ENCODE data around the gene FBXO28. TPM values are rescaled to one million over a fixed set of nuclear protein-coding genes. Genes with fewer than 3 reads are reported as not detected.
A peak's percentile ranks its signal among the peaks of the same experiment; 100 is the strongest.

FBXO28 gene
- total RNA-seq, 1 donor from 2014 or later, result 32.0 TPM

GRCh38 chr1:224096773-224097172 is 17.1 kb upstream of the FBXO28 start:
- H3K4me1 ChIP-seq, result no peaks in the 10 kb centered on the region
- TF ChIP-seq CTCF (IDR thresholded peaks at IDR 0.05), result no peak
- H3K27ac ChIP-seq, result no peak overlapping the region
- H3K27me3 ChIP-seq (ENCODE audit: low read depth), result no peaks in the 10 kb centered on the region
- H3K4me3 ChIP-seq, result no peak overlapping the region
- no peaks in the 10 kb centered on the region for H3K36me3 ChIP-seq
- no peaks in the 10 kb centered on the region for H3K9me3 ChIP-seq
- intact Hi-C loops (cut with DNase I), result no loop called here
- ATAC-seq, result no peak
- DNase-seq, result no peak

- no peaks in the 10 kb centered on the region for H3K4me1 ChIP-seq
- no peak overlapping the region for H3K27ac ChIP-seq
- H3K36me3 ChIP-seq, result no peaks in the 10 kb centered on the region
- ATAC-seq, result no peak
- no peaks in the 10 kb centered on the region for H3K27me3 ChIP-seq (ENCODE audit: low read depth)
- intact Hi-C loops (cut with DNase I), result no loop called here
- no peak for TF ChIP-seq CTCF (IDR thresholded peaks at IDR 0.05)
- DNase-seq, result no peak
- no peak overlapping the region for H3K4me3 ChIP-seq
- no peaks in the 10 kb centered on the region for H3K9me3 ChIP-seq
Measured at GRCh38 chr1:224098007-224098406, 15.9 kb upstream of the FBXO28 start.

GRCh38 chr1:224106568-224107281 is 7.2 kb upstream of the FBXO28 start:
- Histone ChIP-seq H3K9me3 (no peaks in the 10 kb centered on the region), H3K4me3 (no peak overlapping the region), H3K36me3 (no peaks in the 10 kb centered on the region), H3K4me1 (no peaks in the 10 kb centered on the region), H3K27me3 (ENCODE audit: low read depth) (no peaks in the 10 kb centered on the region), H3K27ac (peak overlapping the region; percentile 24)
- ATAC-seq, result peak; percentile 77 to 80
- DNase-seq, result no peak
- intact Hi-C loops (cut with DNase I), result no loop called here
- TF ChIP-seq CTCF (IDR thresholded peaks at IDR 0.05), result no peak

- no peak for TF ChIP-seq CTCF (IDR thresholded peaks at IDR 0.05)
- H3K27ac ChIP-seq, result no peak overlapping the region
- H3K27me3 ChIP-seq (ENCODE audit: low read depth), result no peaks in the 10 kb centered on the region
- no peak for DNase-seq
- intact Hi-C loops (cut with DNase I), result no loop called here
- no peak for ATAC-seq
- H3K4me3 ChIP-seq, result no peak overlapping the region
- no peaks in the 10 kb centered on the region for H3K36me3 ChIP-seq
- H3K4me1 ChIP-seq, result no peaks in the 10 kb centered on the region
- H3K9me3 ChIP-seq, result no peaks in the 10 kb centered on the region
Measured at GRCh38 chr1:224107282-224107625, 6.7 kb upstream of the FBXO28 start.

- intact Hi-C loops (cut with DNase I), result no loop called here
- no peak for TF ChIP-seq CTCF (IDR thresholded peaks at IDR 0.05)
- Histone ChIP-seq H3K27ac (no peak overlapping the region), H3K36me3 (no peaks in the 10 kb centered on the region), H3K4me1 (no peaks in the 10 kb centered on the region), H3K27me3 (ENCODE audit: low read depth) (no peaks in the 10 kb centered on the region), H3K9me3 (no peaks in the 10 kb centered on the region), H3K4me3 (no peak overlapping the region)
- ATAC-seq (no peak), DNase-seq (no peak)
Measured at GRCh38 chr1:224108991-224109390, 4.9 kb upstream of the FBXO28 start.
